Karpas-422 (cell line): ENCODE data around the gene FBXO28. TPM values are rescaled to one million over a fixed set of nuclear protein-coding genes. Genes with fewer than 3 reads are reported as not detected.

Source experiments
- DNase-seq: peaks from one replicate; pipeline ENCODE4 v3.0.0-alpha.2; 2015
- H2AFZ ChIP-seq: fragments of 200-600 bp; sonication (generic); 2 replicates; pipeline ENCODE4 v1.6.1; 2014; ENCODE audit warnings: antibody characterized with exemption, low read length, mixed read lengths
- H3K27ac ChIP-seq: fragments of 200-600 bp; sonication (generic); 2 replicates; pipeline ENCODE4 v1.5.1; 2014; ENCODE audit warnings: mild to moderate bottlenecking, low read length, moderate library complexity
- H3K27me3 ChIP-seq: fragments of 200-600 bp; sonication (generic); 2 replicates; pipeline ENCODE4 v1.6.1; 2014; ENCODE audit warnings: low read length, mixed read lengths
- H3K36me3 ChIP-seq: fragments of 200-600 bp; sonication (generic); 2 replicates; pipeline ENCODE4 v1.6.1; 2014; ENCODE audit warnings: low read length, mixed read lengths; ENCODE audit not compliant: insufficient read depth
- H3K4me1 ChIP-seq: fragments of 200-600 bp; sonication (generic); 2 replicates; pipeline ENCODE4 v1.6.1; 2014; ENCODE audit warnings: mild to moderate bottlenecking, low read length, mixed read lengths
- H3K4me2 ChIP-seq: fragments of 200-600 bp; sonication (generic); 2 replicates; pipeline ENCODE4 v1.6.1; 2014; ENCODE audit warnings: low read length, low read depth, mild to moderate bottlenecking; ENCODE audit not compliant: poor library complexity, severe bottlenecking
- H3K4me3 ChIP-seq: fragments of 200-600 bp; sonication (generic); 2 replicates; pipeline ENCODE4 v1.5.1; 2014; ENCODE audit warnings: mild to moderate bottlenecking, antibody characterized with exemption, low read length, mixed read lengths
- H3K79me2 ChIP-seq: fragments of 200-600 bp; sonication (generic); 2 replicates; pipeline ENCODE4 v1.6.1; 2014; ENCODE audit warnings: mild to moderate bottlenecking, low read length, mixed read lengths
- H3K9ac ChIP-seq: fragments of 200-600 bp; sonication (generic); 2 replicates; pipeline ENCODE4 v1.6.0; 2014; ENCODE audit warnings: low read length
- H3K9me2 ChIP-seq: fragments of 200-600 bp; sonication (generic), shearing (Covaris generic); replicated peaks from 2 replicates; pipeline ENCODE4 v1.6.0; 2014; ENCODE audit warnings: mild to moderate bottlenecking, low read length, moderate library complexity; ENCODE audit not compliant: insufficient read depth
- H3K9me3 ChIP-seq: fragments of 300-700, 200-600 bp; sonication (generic); 2 replicates; pipeline ENCODE4 v1.6.1; 2014; ENCODE audit warnings: low read length, mixed read lengths
- H4K20me1 ChIP-seq: fragments of 200-600 bp; sonication (generic); 2 replicates; pipeline ENCODE4 v1.6.1; 2014; ENCODE audit warnings: mild to moderate bottlenecking, antibody characterized with exemption, low read length, low read depth; ENCODE audit not compliant: insufficient read depth
- total RNA-seq: library from RNA; depleted of rRNA; stranded (reverse); fragments of >200 nt; shearing (Covaris generic); gene quantifications from 2 replicates; pipeline ENCODE4 v1.2.3, GENCODE V29; 2014; ENCODE audit warnings: low replicate concordance

Gene FBXO28
- total RNA-seq, 1 experiment from 2014 or later, result 33.4 TPM

DNA sequence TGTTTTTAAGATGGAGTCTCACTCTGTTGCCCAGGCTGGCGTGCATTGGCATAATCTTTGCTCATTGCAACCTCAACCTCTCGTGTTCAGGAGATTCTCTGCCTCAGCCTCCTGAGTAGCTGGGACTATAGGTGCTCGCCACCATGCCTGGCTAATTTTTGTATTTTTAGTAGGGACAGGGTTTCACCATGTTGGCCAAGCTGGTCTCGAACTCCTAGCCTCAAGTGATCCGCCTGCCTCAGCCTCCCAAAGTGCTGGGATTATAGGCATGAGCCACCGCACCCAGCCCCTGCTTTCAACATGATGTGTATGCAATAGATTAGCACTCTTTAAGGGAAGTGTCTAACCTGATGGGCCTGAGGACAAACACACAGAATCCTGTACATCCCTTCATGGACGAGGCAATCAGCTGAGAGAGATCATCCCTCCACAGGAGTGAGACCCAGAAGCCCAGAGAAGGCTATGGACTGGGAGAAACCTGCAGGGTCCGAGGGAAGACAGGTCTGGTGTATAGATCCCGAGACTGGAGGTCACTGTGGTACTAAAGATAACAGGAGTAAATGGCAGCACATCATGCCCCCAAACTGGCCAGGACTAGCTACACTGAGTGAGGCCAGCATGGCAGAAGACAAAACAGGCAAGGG, 63.6 kb downstream of the FBXO28 start:
- no peak overlapping the region for H3K27ac ChIP-seq
- no peaks in the 10 kb centered on the region for H3K36me3 ChIP-seq
- H3K9me2 ChIP-seq, result no peaks in the 10 kb centered on the region
- DNase-seq, result peak; percentile 15
- peaks cover 10% of the 10 kb centered on the region for H3K4me1 ChIP-seq
- H3K79me2 ChIP-seq, result no peaks in the 10 kb centered on the region
- H3K4me2 ChIP-seq, result no peak overlapping the region
- H3K4me3 ChIP-seq, result no peak overlapping the region
- no peak overlapping the region for H2AFZ ChIP-seq
- no peak overlapping the region for H3K9ac ChIP-seq
- H3K27me3 ChIP-seq, result no peaks in the 10 kb centered on the region
- no peaks in the 10 kb centered on the region for H3K9me3 ChIP-seq
- no peaks in the 10 kb centered on the region for H4K20me1 ChIP-seq

DNA sequence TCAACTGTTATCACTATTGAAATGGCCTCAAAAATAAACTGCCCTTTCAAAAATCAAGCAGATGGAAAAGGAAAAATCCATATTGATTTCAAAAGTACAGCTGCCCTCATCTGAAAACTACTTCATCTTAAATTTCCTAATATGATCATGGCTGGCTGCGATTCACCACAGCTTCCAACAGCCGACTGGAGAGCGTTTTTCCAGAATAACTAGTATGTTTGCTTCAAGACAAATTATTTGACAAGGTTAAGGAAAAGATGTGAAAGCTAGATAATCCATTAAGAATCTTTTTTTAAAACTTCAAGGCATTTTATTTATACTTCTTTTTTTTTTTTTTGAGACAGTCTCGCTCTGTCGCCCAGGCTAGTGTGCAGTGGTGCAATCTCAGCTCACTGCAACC, 65.0 kb downstream of the FBXO28 start:
- no peak overlapping the region for H3K4me2 ChIP-seq
- H3K9ac ChIP-seq, result no peak overlapping the region
- H3K79me2 ChIP-seq, result peaks cover 5% of the 10 kb centered on the region
- H3K27me3 ChIP-seq, result no peaks in the 10 kb centered on the region
- H3K27ac ChIP-seq, result no peak overlapping the region
- H3K4me1 ChIP-seq, result peaks cover 15% of the 10 kb centered on the region
- no peak overlapping the region for H3K4me3 ChIP-seq
- no peaks in the 10 kb centered on the region for H3K9me3 ChIP-seq
- no peaks in the 10 kb centered on the region for H4K20me1 ChIP-seq
- H3K9me2 ChIP-seq, result no peaks in the 10 kb centered on the region
- no peaks in the 10 kb centered on the region for H3K36me3 ChIP-seq
- peak; percentile 31 for DNase-seq
- no peak overlapping the region for H2AFZ ChIP-seq

DNA sequence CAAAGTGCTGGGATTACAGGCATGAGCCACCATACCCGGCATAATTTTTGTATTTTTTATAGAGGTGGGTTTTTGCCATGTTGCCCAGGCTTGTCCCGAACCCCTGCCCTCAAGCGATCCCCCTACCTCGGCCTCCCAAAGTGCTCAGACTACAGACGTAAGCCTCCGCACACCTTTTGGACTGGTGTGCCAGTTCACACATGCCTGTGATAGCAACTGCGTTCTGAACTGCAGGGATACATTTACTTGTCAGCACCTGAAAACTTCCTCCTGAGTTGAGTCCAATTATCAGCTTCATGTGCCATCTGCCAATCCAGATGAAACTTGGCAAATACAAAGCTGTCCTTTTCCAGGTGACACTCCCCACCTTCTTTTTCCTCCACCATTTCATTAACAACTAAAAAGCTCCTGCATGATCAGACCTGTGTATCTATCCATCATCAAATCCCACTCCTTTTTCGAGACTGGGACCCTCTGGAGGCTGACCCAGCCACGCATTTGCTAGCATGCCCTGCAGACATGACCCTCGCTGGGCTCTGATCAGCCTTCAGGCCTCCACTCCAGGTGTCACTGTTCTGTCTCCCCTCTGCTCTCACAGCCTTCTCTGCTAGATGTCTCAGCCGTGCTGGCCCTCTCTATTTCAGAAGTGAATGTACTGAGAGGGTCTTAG, 67.0 kb downstream of the FBXO28 start:
- Histone ChIP-seq H3K9me3 (no peaks in the 10 kb centered on the region), H3K79me2 (peaks cover 25% of the 10 kb centered on the region), H3K4me1 (peaks cover 23% of the 10 kb centered on the region), H3K4me3 (no peak overlapping the region), H2AFZ (no peak overlapping the region), H3K9ac (no peak overlapping the region), H3K9me2 (no peaks in the 10 kb centered on the region), H3K36me3 (peaks cover 10% of the 10 kb centered on the region; the same call in 1 of the 2 replicates), H3K27ac (no peak overlapping the region), H4K20me1 (no peaks in the 10 kb centered on the region), H3K27me3 (no peaks in the 10 kb centered on the region), H3K4me2 (no peak overlapping the region)
- DNase-seq, result peak; percentile 38

DNA sequence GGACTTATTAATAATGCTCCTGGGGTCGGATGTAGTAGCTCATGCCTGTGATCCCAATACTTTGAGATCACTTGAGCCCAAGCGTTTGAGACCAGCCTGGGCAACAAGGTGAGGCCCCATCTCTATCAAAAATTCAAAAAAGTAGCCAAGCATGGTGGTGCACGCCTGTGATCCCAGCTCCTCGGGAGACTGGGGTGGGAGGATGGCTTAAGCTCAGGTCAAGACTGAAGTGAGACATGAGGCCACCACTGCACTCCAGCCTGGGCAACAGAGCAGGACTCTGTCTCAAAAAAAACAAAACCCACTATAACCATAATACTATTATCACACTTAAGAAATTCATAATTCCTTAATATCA, 67.5 kb downstream of the FBXO28 start:
- Histone ChIP-seq H3K36me3 (peaks cover 13% of the 10 kb centered on the region; the same call in 1 of the 2 replicates), H3K4me2 (no peak overlapping the region), H3K79me2 (peaks cover 30% of the 10 kb centered on the region), H3K4me1 (peaks cover 23% of the 10 kb centered on the region), H3K9ac (no peak overlapping the region), H2AFZ (no peak overlapping the region), H3K4me3 (no peak overlapping the region), H3K27me3 (no peaks in the 10 kb centered on the region), H3K27ac (no peak overlapping the region), H4K20me1 (no peaks in the 10 kb centered on the region), H3K9me3 (no peaks in the 10 kb centered on the region), H3K9me2 (no peaks in the 10 kb centered on the region)
- DNase-seq, result peak; percentile 34

DNA sequence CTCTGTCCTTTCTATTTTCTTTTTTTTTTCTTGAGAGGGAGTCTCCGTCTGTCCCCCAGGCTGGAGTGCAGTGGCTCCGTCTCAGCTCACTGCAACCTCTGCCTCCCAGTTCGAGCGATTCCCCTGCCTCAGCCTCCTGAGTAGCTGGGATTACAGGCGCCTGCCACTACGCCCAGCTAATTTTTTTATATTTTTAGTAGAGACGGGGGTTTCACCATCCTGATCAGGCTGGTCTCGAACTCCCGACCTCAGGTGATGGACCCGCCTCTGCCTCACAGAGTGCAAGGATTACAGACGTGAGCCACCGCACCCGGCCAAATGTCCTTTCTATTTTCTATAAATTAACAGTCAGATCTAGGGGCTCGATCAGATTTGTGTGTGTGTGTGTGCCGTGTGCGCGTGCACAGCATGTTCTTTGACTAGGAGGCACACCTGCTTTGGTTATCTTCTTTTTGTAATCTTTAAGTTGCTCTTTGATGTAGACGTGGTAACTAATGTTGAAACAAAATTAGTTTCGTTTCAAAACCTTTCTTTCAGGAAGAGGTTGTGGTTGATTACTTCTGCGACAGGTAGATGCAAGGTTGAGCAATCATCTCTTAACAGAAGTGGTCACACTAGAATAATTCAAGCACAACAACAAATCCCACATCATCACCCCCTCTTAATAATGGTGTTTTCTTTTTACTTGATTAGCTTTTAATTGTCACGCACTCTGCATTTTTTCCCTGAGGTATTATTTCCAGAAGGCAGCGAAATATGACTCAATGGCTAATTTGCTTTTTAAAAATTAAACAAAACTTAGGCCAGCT, 68.3 kb downstream of the FBXO28 start:
- Histone ChIP-seq H3K9me3 (no peaks in the 10 kb centered on the region), H4K20me1 (no peaks in the 10 kb centered on the region), H3K27me3 (no peaks in the 10 kb centered on the region), H3K4me3 (peak overlapping the region; percentile 88), H3K9me2 (no peaks in the 10 kb centered on the region), H2AFZ (peak overlapping the region; percentile 63), H3K27ac (peak overlapping the region; percentile 68), H3K79me2 (peaks cover 38% of the 10 kb centered on the region), H3K36me3 (peaks cover 17% of the 10 kb centered on the region; the same call in 1 of the 2 replicates), H3K4me2 (peak overlapping the region; percentile 72), H3K4me1 (peaks cover 23% of the 10 kb centered on the region), H3K9ac (peak overlapping the region; percentile 87)
- no peak for DNase-seq

DNA sequence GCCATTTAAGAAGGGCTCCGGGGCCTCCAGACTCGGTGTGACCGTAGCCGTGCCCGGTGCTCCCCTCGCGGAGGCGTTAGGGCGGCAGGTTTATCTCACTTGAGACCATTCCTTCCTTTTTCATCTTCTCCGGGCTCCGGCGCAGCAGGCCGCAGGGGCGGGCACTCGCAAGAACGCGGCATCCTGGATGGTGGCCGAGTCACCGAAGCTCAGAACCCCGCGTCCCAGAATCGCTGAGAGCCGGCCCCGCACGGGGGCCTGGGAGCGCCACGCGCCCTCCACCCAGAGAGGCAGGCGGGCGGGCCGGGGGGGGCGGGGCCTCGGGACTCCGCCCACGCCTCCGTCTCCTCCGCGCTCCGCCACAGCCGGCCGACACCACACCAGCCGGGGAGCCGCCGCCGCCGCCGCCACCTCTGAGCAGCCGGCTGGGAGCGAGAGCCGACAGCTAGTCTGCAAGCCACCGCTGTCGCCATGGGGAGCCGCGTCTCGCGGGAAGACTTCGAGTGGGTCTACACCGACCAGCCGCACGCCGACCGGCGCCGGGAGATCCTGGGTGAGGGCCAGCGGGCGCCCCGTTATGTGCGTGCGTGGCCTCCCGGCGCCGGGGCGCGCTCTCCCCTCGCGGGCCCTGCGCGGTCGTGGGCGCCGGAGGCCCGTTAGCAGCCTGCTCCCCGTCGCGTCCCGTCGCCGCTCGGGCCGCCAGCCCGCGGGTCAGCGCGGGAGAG, 69.1 kb downstream of the FBXO28 start, which contains the start of gene DEGS1:
TSS of gene DEGS1 (plus strand) at position 375 of the 725 bp plus-strand sequence. CDS start at position 472, 97 bp downstream.
- no peaks in the 10 kb centered on the region for H3K9me2 ChIP-seq
- no peaks in the 10 kb centered on the region for H3K9me3 ChIP-seq
- H3K9ac ChIP-seq, result peak within 1 kb of the TSS; percentile 87
- peaks cover 25% of the 10 kb centered on the region for H3K36me3 ChIP-seq
- peak; percentile 93 for DNase-seq
- H4K20me1 ChIP-seq, result no peaks in the 10 kb centered on the region
- H3K27ac ChIP-seq, result peak within 1 kb of the TSS; percentile 68
- peak within 1 kb of the TSS; percentile 63 for H2AFZ ChIP-seq
- H3K4me3 ChIP-seq, result peak within 1 kb of the TSS; percentile 88
- H3K4me2 ChIP-seq, result peak within 1 kb of the TSS; percentile 72
- H3K4me1 ChIP-seq, result peaks cover 23% of the 10 kb centered on the region
- H3K79me2 ChIP-seq, result peaks cover 46% of the 10 kb centered on the region
- H3K27me3 ChIP-seq, result no peaks in the 10 kb centered on the region

DNA sequence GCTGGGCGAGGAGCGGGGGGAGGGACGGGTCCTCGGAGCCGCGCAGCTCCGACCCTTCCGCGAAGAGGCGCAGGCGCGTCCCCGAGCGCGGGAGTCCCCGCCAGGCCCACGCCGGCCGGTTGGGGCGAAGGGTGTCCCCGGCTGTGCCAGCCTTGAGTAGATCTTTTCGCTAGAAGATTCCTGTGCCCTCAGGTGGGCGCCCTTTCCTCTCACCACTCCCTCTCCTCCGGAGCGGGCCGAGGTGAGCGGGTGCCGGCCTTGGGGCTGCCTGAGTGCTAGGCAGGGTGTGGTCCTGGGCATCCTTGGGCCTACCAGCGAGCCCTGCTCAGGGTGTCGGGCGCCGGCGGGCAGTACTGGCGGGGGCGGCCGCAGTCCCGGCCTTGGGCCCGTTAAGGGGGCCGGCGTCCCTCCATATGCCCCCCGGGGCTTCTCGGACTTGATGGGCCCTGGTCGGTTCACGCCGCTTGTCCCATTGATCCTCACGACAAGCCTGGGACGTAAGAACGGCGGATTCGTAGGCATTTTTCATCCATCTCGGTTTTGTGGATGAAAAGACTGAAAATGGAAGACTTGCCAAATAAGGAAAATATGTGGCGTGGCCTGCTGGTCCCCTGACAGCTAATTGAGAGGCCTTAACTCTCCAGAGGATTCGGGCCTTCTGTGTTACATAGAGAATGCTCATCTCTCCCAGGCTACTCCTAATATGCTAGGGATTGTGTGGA, 69.8 kb downstream of the FBXO28 start:
- Histone ChIP-seq H3K4me3 (peak overlapping the region; percentile 88), H3K9me3 (no peaks in the 10 kb centered on the region), H4K20me1 (no peaks in the 10 kb centered on the region), H3K36me3 (peaks cover 28% of the 10 kb centered on the region), H3K79me2 (peaks cover 52% of the 10 kb centered on the region), H3K9ac (peak overlapping the region; percentile 87), H3K27me3 (no peaks in the 10 kb centered on the region), H3K4me1 (peaks cover 23% of the 10 kb centered on the region), H3K27ac (peak overlapping the region; percentile 68), H3K4me2 (peak overlapping the region; percentile 72), H2AFZ (peak overlapping the region; percentile 63; the same call in 1 of the 2 replicates), H3K9me2 (no peaks in the 10 kb centered on the region)
- DNase-seq, result peak; percentile 87
